Fibroblast of skin of abdomen (primary cell): Measurements from ENCODE around the gene PODXL2.
A peak's percentile ranks its signal among the peaks of the same experiment; 100 is the strongest.
"Not testable (repeated sequence)": the region's sequence is repeated elsewhere in the genome, so short reads cannot be mapped to it uniquely, and the experiment has no call there.

ENCODE experiments used
- DNase-seq: peaks from one replicate; pipeline ENCODE4 v3.0.0-alpha.2; 2013

PODXL2 gene

GRCh38 chr3:127676921-127677351 lies 48.0 kb downstream of the PODXL2 start:
- no peak for DNase-seq

DNA sequence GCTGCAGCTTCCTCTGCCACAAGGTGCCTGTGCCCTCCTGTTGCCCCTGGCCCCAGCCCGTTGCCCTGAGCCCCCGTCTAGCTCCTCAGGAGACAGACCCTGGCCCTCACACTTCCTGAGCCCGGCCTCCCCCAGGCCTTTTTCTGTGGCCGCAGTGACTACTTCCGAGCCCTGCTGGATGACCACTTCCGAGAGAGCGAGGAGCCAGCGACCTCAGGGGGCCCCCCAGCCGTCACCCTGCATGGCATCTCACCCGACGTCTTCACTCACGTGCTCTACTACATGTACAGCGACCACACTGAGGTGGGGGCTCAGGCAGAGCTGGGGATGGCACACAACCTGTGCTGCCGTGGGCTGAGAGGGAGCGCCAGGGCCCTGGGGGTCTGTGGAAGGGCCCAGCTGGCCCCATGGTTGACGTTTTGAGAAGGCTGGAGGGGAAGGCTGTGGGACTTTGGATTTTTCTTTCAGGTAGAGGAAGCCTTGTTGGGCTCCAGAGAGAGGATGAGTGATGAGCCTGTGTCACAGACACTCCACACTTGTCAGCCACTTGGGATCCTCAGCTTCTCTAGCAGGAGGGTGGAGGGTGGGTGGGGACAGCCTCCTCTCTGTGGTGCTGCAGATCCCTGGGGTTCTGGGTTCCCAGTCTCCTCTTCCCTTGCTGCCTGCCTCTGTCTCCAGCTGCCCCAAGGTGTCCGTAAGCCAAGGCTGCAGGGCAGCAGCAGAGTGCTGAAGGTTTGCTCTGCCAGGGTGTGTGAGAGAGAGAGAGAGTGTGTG lies 48.7 kb downstream of the PODXL2 start:
- DNase-seq = no peak

- DNase-seq = no peak
Observed at GRCh38 chr3:127678315-127678599, 49.3 kb downstream of the PODXL2 start.

DNA sequence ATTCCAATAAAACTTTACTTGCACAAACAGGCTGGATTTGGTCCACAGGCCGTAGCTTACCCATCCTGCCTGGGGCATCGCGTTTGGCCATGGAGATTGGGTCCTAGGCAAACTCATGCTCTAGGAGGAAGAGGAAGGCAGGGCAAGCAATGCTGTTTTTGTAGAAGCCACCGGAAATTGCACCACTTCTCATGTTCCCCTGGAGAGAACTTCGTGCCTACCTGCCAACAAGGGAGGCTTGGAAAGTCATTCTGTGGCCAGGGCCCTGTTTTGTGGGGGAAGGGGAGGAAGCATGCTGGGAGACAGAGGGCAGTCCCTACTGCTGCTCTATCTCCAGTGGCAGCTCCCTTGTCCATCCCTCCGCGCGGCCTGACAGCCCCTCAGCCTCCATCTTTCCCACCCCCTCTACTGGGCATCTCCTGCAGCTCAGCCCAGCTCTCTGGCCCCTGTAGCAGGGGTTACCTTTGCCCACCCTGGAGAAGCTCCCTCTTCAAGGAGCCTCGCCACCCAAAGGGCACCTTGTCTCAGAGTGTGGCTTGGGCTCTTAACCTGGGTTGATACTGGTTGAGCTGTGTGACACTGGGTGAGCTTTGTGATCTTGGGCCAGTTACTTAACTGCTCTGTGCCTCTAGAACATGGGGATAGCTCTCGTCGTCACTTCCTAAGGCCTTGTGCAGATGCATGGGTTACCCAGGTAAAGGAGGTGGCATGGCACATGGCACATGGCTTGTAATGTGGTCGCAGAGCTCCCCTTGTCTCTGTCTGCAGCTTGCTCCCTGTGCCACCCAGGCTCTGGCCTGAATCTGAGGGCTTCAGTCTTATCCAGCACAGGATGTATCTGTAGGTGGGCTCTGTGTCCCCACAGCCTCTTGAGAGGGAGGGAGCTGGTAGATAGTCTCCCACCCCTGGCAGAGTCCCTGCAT lies 49.9 kb downstream of the PODXL2 start:
- DNase-seq = no peak

DNA sequence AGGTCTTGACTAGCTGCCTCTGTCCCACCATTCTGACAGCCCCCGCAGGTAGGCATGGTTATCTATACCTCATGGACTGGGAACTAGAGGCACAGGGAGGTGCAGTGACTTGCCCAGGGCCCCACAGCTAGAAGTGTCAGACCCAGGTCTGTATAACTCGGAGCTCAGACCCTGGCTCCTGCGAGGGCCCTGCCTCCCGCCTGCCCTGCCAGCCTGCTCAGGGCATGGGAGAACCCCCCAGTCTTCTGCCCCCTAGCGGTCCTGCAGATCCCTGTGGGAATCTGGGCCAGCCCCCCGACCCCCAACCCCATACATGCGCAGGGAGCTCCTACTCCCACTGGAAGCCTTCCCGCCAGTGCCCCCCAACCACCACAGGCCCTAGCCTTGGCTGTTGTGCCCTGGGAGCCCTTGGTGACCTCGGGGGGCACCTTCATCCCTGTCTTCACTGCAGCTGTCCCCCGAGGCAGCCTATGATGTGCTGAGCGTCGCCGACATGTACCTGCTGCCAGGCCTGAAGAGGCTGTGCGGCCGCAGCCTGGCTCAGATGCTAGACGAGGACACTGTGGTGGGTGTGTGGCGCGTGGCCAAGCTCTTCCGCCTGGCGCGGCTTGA lies 50.7 kb downstream of the PODXL2 start:
- no peak for DNase-seq

GRCh38 chr3:127680146-127680661 lies 51.2 kb downstream of the PODXL2 start:
- DNase-seq = no peak

GRCh38 chr3:127680798-127681221 lies 51.8 kb downstream of the PODXL2 start:
- no peak for DNase-seq

DNA sequence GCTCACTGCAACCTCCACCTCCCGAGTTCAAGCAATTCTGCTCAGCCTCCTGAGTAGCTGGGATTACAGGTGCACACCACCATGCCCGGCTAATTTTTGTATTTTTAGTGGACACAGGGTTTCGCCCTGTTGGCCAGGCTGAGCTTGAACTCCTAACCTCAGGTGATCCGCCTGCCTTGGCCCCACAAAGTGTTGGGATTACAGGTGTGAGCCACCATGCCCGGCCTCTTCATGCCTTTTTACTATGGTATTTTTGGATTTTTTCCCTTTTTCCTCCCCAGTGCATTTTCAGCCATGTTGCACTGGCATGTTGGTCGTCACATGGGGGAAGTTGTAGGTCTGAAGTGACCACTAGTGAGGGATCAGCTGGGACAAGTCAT lies 53.2 kb downstream of the PODXL2 start:
- not testable (repeated sequence) for DNase-seq

DNA sequence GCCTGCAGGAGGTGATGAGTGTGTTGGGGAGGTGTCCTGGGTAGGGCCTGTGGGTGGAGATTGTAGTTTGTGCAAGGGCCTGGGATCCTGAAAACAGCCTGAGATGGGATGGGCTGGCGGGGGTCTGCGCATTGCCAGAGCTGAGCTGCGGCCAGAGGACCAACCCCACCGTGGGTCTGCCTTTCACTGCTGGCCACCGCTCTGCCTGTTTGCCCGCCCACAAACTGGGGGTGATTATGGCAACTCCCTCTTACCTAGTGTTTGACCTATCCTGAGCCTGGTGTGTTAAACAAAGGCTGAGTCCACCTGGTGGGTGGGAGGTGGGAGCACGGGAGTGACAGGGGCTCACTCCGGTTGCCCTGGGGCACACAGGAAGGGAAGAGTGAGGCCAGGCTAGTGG lies 53.6 kb downstream of the PODXL2 start:
- no peak for DNase-seq

GRCh38 chr3:127684871-127685707 lies 56.1 kb downstream of the PODXL2 start:
- DNase-seq = no peak

- no peak for DNase-seq
Observed at GRCh38 chr3:127685708-127686511, 56.9 kb downstream of the PODXL2 start.

DNA sequence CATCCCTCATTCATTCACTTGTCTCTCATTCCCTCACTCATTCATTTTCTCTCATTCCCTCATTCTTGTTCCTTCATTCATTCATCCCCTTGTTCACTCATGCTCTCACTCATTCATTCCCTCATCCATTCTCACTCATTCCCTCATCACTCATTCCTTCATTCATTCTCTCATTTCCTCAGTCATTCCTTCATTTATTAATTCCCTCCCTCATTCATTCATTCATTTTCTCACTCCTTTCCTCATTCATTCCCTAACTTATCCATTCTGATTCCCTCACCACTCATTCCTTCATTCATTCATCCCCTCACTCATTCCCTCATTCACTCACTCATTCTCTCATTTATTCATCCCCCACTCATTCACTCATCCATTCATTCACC lies 57.5 kb downstream of the PODXL2 start:
- no peak for DNase-seq

DNA sequence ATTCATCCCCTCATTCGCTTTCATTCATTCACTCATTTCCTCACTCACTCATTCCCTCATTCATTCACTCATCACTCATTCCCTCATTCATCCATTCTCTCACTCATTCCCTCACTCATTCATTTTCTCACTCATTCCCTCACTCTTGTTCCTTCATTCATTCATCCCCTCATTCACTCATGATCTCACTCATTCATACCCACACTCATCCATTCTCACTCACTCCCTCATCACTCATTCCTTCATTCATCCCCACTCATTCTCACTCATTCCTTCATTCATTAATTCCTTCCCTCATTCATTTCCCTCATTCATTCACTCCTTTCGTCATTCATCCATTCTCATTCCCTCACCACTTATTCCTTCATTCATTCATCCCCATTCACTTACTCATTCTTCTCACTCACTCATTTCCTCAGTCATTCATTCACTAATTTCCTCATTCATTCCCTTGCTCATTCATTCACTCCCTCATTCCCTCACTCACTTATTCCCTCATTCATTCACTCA lies 58.3 kb downstream of the PODXL2 start:
- no peak for DNase-seq

GRCh38 chr3:127688022-127688415 lies 59.0 kb downstream of the PODXL2 start:
- DNase-seq = no peak

DNA sequence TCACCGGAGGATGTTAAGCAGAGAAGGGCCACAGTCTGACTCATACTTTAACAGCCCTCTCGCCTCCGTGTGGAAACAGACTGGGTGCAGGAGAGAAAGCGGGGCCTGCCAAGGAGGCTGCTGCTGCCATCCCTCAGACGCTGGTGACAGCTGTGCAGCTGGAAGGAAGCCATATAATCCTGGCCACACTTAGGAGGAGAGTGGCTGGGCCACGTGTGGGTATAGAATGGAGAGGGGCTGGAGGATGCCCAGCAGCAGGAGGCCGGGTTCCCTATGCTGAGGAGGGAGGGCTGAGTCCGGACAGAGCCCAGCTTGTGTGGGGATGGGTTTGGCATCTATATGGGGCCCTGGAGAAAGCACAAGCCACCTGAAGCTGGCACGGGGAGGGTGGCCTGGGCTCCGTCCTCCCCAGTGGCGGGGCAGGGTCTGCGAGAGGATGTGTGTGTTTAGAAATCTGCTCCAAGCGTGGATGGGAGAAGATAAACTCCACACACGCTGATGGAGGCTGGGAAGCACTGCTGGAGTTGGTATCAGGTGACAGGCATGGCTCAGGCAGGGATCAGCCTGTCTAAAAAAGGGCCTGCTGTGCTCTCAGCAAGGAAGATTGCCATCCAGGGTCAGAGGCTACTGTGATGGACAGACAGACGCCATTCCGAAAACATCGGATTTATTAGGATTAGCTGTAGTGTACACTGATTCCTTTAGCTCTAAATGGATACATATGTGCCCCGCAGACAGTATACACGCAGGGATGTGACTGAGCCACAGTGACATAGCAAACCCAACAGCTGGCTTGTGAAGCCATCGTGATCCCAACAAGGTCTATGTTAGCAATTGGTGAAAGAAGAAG lies 59.7 kb downstream of the PODXL2 start:
- peak; percentile 52 for DNase-seq

DNA sequence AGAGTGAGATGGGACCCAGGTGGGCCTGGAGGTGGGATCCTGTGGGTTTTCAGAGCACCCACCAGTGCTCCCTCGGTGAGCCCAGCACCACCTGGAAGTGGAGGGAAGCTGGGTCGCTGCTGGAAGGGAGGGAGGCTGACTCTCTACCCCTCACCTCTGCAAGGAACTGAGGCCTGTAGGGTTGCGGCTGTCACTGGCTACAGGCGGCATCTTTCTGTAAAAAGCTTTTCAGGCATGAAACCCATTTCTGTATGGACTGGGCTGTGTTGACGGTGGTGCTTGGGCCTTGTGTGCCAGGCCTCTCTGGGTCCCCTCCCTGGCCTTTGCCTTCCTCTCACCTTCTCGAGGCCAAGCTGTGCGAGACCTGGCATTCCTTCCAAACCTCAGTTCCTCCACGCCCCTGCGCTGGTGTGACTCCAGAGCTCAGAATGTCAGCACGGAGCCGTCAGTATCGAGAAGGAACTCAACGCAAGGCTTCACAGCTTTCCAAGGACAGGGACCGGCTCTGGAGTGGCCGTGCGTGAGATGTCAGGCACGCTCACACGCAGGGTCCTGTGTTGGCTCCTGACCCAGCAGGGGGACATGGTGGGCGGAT lies 60.4 kb downstream of the PODXL2 start:
- DNase-seq = no peak

GRCh38 chr3:127690106-127690505 lies 61.1 kb downstream of the PODXL2 start:
- DNase-seq = peak; percentile 70

- DNase-seq = peak; percentile 66
Observed at GRCh38 chr3:127690823-127691452, 62.0 kb downstream of the PODXL2 start.

DNA sequence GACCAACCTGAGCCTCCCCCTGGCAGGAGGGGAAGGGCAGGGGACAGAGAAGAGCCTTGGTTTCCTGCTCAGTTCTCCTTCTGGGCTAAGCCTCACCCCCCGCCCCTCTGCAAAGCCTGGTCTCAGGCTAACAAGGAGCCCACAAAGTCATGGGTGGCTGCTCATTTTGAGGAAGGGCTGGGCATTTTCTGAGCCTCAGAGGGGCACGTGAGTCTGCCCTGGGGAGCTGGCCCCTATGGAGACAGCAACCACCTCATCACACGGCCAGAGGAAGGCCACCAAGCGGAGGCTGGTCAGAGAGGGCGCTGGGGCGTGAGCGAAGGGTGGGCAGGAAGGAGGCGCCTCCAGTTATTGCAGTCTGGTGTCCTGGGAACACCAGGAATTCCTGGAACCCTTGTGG lies 62.5 kb downstream of the PODXL2 start:
- no peak for DNase-seq
